ENCODE data around the gene GNG13. TPM values are rescaled to one million over a fixed set of nuclear protein-coding genes. Genes with fewer than 3 reads are reported as not detected.

Gene GNG13
- total RNA-seq, 3 donors from 2014 or later = not detected

DNA sequence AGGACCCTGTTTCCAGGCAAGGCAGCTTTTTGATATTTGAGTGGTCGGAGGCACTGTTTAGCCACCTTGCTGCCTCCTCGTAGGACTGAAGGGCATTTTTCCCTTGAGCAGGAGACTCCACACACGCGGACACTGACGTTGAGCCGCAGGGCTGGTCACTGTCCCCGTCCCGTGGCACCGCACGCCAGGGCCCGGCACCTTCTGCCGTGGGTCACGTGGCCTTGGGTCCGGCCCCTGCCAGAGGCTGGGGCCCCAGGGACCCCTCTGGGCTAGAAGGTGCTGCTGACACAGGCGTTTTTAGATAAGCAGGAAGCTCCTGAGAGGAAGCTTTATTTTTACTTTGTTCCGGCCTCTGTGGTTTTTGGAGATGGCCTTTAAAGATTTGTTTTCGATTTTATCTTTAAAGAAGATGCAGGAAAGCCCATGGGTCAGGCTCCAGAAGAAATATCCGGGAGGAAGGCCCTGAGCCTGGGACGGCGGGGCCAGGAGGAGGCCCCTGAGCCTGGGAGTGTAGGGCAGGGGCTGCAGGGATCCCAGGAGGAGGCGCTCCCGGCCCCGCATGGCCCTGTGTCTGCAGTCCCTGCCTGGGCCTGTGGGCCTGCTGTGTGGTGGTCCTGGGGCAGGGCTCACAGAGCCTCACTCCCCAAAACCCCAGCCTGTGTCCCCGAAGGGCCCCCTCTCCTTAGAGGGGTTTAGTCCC lies 30.5 kb upstream of the GNG13 start:
- no peak overlapping the region for H3K4me3 ChIP-seq
- H3K36me3 ChIP-seq = no peaks in the 10 kb centered on the region
- H3K27ac ChIP-seq = no peak overlapping the region
- H3K9me3 ChIP-seq = peaks cover 22 to 24% of the 10 kb centered on the region in 2 donors
- TF ChIP-seq POLR2AphosphoS5 (IDR thresholded peaks at IDR 0.05) (no peak), POLR2A (IDR thresholded peaks at IDR 0.05) (no peak)
- TF ChIP-seq, protein P1, sequence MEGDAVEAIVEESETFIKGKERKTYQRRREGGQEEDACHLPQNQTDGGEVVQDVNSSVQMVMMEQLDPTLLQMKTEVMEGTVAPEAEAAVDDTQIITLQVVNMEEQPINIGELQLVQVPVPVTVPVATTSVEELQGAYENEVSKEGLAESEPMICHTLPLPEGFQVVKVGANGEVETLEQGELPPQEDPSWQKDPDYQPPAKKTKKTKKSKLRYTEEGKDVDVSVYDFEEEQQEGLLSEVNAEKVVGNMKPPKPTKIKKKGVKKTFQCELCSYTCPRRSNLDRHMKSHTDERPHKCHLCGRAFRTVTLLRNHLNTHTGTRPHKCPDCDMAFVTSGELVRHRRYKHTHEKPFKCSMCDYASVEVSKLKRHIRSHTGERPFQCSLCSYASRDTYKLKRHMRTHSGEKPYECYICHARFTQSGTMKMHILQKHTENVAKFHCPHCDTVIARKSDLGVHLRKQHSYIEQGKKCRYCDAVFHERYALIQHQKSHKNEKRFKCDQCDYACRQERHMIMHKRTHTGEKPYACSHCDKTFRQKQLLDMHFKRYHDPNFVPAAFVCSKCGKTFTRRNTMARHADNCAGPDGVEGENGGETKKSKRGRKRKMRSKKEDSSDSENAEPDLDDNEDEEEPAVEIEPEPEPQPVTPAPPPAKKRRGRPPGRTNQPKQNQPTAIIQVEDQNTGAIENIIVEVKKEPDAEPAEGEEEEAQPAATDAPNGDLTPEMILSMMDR (IDR thresholded peaks at IDR 0.05) = no peak
- intact Hi-C loops (cut with DNase I; ENCODE audit: low total_unique reads) = no loop called here
- no peak for DNase-seq (ENCODE audit: low spot score in 2 of 2)
- H3K27me3 ChIP-seq = peaks cover 0 to 40% of the 10 kb centered on the region in 2 donors
- H3K4me1 ChIP-seq = no peaks in the 10 kb centered on the region

DNA sequence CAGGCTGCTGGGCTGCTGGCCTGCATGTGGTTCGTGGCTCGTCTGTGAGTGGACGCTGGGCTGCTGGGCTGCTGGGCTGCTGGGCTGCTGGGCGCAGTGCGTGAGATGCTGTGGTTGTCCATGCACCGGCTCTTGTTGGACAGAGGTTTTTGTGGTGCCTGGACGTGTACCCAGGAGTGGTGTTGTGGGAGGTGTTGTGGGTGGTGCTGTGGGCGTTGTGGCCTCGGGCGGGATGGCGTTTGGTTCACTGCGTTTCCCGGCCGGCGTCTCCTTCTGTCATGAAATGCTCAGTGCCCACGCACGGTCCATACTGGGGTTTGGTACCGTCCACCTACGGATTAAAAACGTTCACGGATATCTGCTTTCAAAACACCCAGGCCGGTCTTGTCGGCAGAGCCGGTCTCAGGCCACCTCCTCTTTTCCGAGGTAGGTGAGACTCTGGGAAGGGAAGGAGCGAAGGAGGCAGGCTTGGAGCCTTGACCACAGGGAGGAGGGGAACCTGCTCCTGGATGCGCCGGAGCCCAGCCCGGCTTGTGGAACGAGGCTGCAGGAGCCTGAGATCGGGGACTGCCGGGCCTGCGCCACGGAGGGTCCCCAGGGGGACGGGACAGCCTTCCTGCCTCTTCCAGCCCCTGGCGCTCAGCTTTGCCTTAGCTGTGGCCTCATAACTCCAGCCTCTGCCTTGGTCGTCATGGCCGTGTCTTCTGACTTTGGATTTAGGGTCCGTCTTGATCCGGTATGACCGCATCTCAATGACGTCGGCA lies 29.8 kb upstream of the GNG13 start:
- Histone ChIP-seq H3K27me3 (peaks cover 0 to 41% of the 10 kb centered on the region in 2 donors), H3K4me1 (peaks cover under 1 to 3% of the 10 kb centered on the region in 2 donors), H3K9me3 (peaks cover 15 to 16% of the 10 kb centered on the region in 2 donors), H3K27ac (no peak overlapping the region), H3K4me3 (no peak overlapping the region), H3K36me3 (no peaks in the 10 kb centered on the region)
- no peak for DNase-seq (ENCODE audit: low spot score in 2 of 2)
- no peak for TF ChIP-seq POLR2AphosphoS5 (IDR thresholded peaks at IDR 0.05)
- intact Hi-C loops (cut with DNase I; ENCODE audit: low total_unique reads) = no loop called here

DNA sequence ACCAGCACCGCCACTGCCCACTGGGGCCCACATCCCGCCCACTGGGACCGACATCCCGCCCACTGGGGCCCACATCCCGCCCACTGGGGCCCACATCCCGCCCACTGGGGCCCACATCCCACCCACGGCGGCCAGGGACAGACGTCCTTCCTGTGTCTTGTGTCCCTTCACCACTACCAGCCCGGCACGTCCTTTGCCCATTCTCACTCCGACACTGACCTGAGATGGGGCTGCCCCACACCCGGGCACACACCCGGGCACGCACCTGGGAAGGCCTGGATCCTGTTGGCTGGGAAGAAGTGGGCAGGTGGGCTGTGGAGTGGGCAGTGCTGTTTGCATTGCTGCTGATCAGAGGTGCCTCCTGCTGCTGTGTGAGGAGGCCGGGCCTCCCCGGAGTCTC lies 28.4 kb upstream of the GNG13 start:
- peaks cover 2 to 6% of the 10 kb centered on the region in 2 donors for H3K9me3 ChIP-seq
- DNase-seq (ENCODE audit: low spot score in 2 of 2) = no peak
- H3K27me3 ChIP-seq = peaks cover 0 to 55% of the 10 kb centered on the region in 2 donors
- intact Hi-C loops (cut with DNase I; ENCODE audit: low total_unique reads) = no loop called here
- TF ChIP-seq POLR2A (IDR thresholded peaks at IDR 0.05) (no peak), POLR2AphosphoS5 (IDR thresholded peaks at IDR 0.05) (no peak)
- TF ChIP-seq, protein P1 (IDR thresholded peaks at IDR 0.05) = no peak
- no peaks in the 10 kb centered on the region for H3K36me3 ChIP-seq
- H3K4me1 ChIP-seq = peaks cover 4 to 7% of the 10 kb centered on the region in 2 donors
- no peak overlapping the region for H3K27ac ChIP-seq
- H3K4me3 ChIP-seq = no peak overlapping the region

DNA sequence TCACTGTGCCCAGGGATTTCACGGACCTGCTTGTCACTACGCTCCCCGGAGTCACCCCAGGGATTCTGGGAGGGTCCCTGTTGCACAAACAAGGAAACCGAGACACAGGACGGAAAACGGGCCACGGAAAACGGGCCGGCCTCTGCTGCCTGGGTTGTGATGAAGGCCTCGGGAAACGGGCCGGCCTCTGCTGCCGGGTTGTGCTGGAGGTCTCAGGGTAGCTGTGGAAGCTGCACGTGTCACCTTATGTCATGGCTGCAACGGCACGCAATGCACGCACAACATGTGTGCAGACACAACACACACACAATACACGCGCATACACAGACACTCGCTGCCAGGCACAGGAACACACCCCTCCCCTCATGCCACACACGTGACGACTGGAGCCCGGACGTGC lies 27.0 kb upstream of the GNG13 start:
- Histone ChIP-seq H3K9me3 (no peaks in the 10 kb centered on the region), H3K27ac (no peak overlapping the region), H3K27me3 (peaks cover 0 to 49% of the 10 kb centered on the region in 2 donors), H3K4me1 (peaks cover 4 to 7% of the 10 kb centered on the region in 2 donors), H3K4me3 (no peak overlapping the region), H3K36me3 (no peaks in the 10 kb centered on the region)
- TF ChIP-seq, protein P1 (IDR thresholded peaks at IDR 0.05) = no peak
- TF ChIP-seq POLR2A (IDR thresholded peaks at IDR 0.05) (no peak), POLR2AphosphoS5 (IDR thresholded peaks at IDR 0.05) (no peak)
- DNase-seq (ENCODE audit: low spot score in 2 of 2) = no peak
- intact Hi-C loops (cut with DNase I; ENCODE audit: low total_unique reads) = no loop called here

DNA sequence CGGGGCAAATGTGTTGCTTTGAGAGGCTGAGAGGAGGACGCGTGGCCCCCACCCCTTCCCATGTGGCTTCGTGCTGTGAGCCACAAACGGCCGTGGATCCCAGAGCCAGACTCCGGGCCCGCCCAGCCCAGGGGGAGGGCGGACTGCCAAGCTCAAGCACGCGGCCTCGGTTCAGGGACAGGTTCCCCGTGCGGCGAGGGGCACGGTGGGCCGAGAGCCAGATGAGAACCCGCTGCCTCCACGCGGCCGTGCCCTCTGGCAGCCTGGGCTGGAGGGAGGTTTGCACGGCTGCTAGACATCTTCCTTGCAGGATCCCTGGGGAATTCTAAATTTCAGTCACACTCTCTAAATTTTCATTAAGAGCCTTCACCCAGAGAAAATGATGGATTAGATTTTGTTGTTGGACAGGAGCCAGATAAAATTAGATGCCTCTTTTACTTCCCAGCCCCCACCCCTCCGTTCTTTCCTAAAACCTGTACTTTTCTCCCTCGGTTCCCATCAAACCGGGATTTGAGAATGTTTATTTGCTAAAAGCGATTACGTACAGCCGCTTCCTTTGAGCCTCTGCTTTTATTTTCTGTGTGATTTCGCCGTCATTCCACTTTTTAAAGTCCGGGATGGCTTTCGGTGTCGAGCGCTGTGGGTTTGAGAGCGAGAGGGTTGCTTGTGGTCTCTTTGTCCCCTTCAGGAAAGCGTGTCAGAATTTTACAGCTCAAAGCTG lies 25.0 kb upstream of the GNG13 start:
- H3K4me3 ChIP-seq = peak overlapping the region in 1 of 3 donors; percentile 43
- no peak overlapping the region for H3K27ac ChIP-seq
- H3K4me1 ChIP-seq = peaks cover 4 to 7% of the 10 kb centered on the region in 2 donors
- DNase-seq (ENCODE audit: low spot score in 2 of 2) = no peak
- no peaks in the 10 kb centered on the region for H3K36me3 ChIP-seq
- peaks cover 0 to 49% of the 10 kb centered on the region in 2 donors for H3K27me3 ChIP-seq
- H3K9me3 ChIP-seq = no peaks in the 10 kb centered on the region
- intact Hi-C loops (cut with DNase I; ENCODE audit: low total_unique reads) = no loop called here
- TF ChIP-seq POLR2A (IDR thresholded peaks at IDR 0.05) = no peak
- no peak for TF ChIP-seq POLR2AphosphoS5 (IDR thresholded peaks at IDR 0.05)
- TF ChIP-seq, protein P1 (IDR thresholded peaks at IDR 0.05) = no peak
